GM19099 (cell line): ENCODE data around the gene PLCB1.

Source experiments
- POLR2A ChIP-seq: IDR thresholded peaks from 3 replicates; pipeline ENCODE4 v1.6.1; 2011; ENCODE audit warnings: low read depth; ENCODE audit not compliant: insufficient read length; ENCODE audit errors: extremely low read depth

PLCB1 gene

GRCh38 chr20:8168785-8169288 lies 36.8 kb downstream of the PLCB1 start:
- TF ChIP-seq POLR2A: no peak

- no peak for TF ChIP-seq POLR2A
These were observed 38.9 kb downstream of the PLCB1 start for GRCh38 chr20:8170921-8171320.

GRCh38 chr20:8172191-8172590 lies 40.1 kb downstream of the PLCB1 start:
- no peak for TF ChIP-seq POLR2A

- TF ChIP-seq POLR2A: no peak
These were observed 43.9 kb downstream of the PLCB1 start for GRCh38 chr20:8175741-8176675.

- TF ChIP-seq POLR2A: no peak
These were observed 51.5 kb downstream of the PLCB1 start for GRCh38 chr20:8183526-8183925.

GRCh38 chr20:8187740-8188139 lies 55.7 kb downstream of the PLCB1 start:
- no peak for TF ChIP-seq POLR2A

- TF ChIP-seq POLR2A: no peak
These were observed 58.2 kb downstream of the PLCB1 start for GRCh38 chr20:8190043-8190880.

GRCh38 chr20:8194721-8195120 lies 62.7 kb downstream of the PLCB1 start:
- no peak for TF ChIP-seq POLR2A

GRCh38 chr20:8196096-8196495 lies 64.0 kb downstream of the PLCB1 start:
- no peak for TF ChIP-seq POLR2A

- no peak for TF ChIP-seq POLR2A
These were observed 68.2 kb downstream of the PLCB1 start for GRCh38 chr20:8200220-8200619.

GRCh38 chr20:8203366-8203765 lies 71.3 kb downstream of the PLCB1 start:
- no peak for TF ChIP-seq POLR2A

- TF ChIP-seq POLR2A: no peak
These were observed 73.9 kb downstream of the PLCB1 start for GRCh38 chr20:8205996-8206395.

GRCh38 chr20:8208226-8208625 lies 76.2 kb downstream of the PLCB1 start:
- TF ChIP-seq POLR2A: no peak

- TF ChIP-seq POLR2A: no peak
These were observed 77.0 kb downstream of the PLCB1 start for GRCh38 chr20:8209061-8209460.

GRCh38 chr20:8210749-8211148 lies 78.7 kb downstream of the PLCB1 start:
- TF ChIP-seq POLR2A: no peak
